ENCODE results near the gene SERPINB3. TPM values are rescaled to one million over a fixed set of nuclear protein-coding genes. Genes with fewer than 3 reads are reported as not detected.

The SERPINB3 gene
- total and polyA plus RNA-seq, 2 experiments from 2014 or later, result 0.27 to 0.59 TPM

GRCh38 chr18:63683890-63684289 lies 22.2 kb upstream of the SERPINB3 start:
- Histone ChIP-seq H3K4me2 (peak overlapping the region; percentile 29; the same call in 1 of the 2 replicates), H3K27ac (ENCODE audit: low read depth) (no peak overlapping the region), H3K27me3 (ENCODE audit: insufficient read depth) (no peaks in the 10 kb centered on the region), H3K4me3 (no peak overlapping the region), H3F3A (replicated peaks; ENCODE audit: low read depth) (no peaks in the 10 kb centered on the region), H3K4me1 (ENCODE audit: insufficient read depth) (peaks cover 7% of the 10 kb centered on the region; the same call in 1 of the 2 replicates), H3K9me2 (ENCODE audit: insufficient read depth) (peaks cover 9% of the 10 kb centered on the region; the same call in 1 of the 2 replicates), H3K79me2 (replicated peaks; ENCODE audit: insufficient read depth) (no peaks in the 10 kb centered on the region), H4K20me1 (replicated peaks; ENCODE audit: insufficient read depth) (no peaks in the 10 kb centered on the region), H3K36me3 (ENCODE audit: insufficient read depth) (no peaks in the 10 kb centered on the region), H2AFZ (no peak overlapping the region; the same call in 1 of the 2 replicates)
- Mint-ChIP-seq H3K4me1 (peaks cover 15% of the 10 kb centered on the region), H3K36me3 (ENCODE audit: low read depth) (no peaks in the 10 kb centered on the region; the same call in 2 of the 3 replicates), H3K9me3 (peaks cover 8% of the 10 kb centered on the region; the same call in 2 of the 3 replicates), H3K27ac (0 out of 2 replicates have a peak overlapping the region, but pooled peaks have one; percentile 26), H3K4me3 (no peak overlapping the region), H3K27me3 (ENCODE audit: insufficient read depth, low read depth, poor library complexity) (no peaks in the 10 kb centered on the region)
- ATAC-seq (peak; percentile 62), DNase-seq (ENCODE audit: low spot score) (no peak)
- TF ChIP-seq POLR2AphosphoS5 (IDR thresholded peaks at IDR 0.05; ENCODE audit: low read depth), result no peak
- no peak for TF ChIP-seq EZH2phosphoT487 (IDR thresholded peaks at IDR 0.05; ENCODE audit: unreplicated experiment)
- TF ChIP-seq CREB1 (CRISPR knock-in tag; IDR thresholded peaks at IDR 0.05; ENCODE audit: low read depth), result no peak
- TF ChIP-seq REST (IDR thresholded peaks at IDR 0.05; ENCODE audit: unreplicated experiment), result no peak
- no peak for TF ChIP-seq EZH2 (IDR thresholded peaks at IDR 0.05; ENCODE audit: low read depth, unreplicated experiment)
- TF ChIP-seq ZNF331 (CRISPR knock-in tag; IDR thresholded peaks at IDR 0.05; ENCODE audit: low read depth), result no peak
- no peak for TF ChIP-seq ZNF114 (CRISPR knock-in tag; IDR thresholded peaks at IDR 0.05)
- no peak for TF ChIP-seq ETS1 (IDR thresholded peaks at IDR 0.05)
- no peak for TF ChIP-seq JUNB (IDR thresholded peaks at IDR 0.05; ENCODE audit: unreplicated experiment)
- TF ChIP-seq NANOG (IDR thresholded peaks at IDR 0.05; ENCODE audit: borderline replicate concordance), result no peak
- no peak for TF ChIP-seq CTCF (conservative IDR thresholded peaks at IDR 0.05; ENCODE audit: low read depth in 2 of 2)

Measured in GM23338 (cell line).